K562 (cell line): ENCODE data around the gene ZNF48. TPM values are rescaled to one million over a fixed set of nuclear protein-coding genes. Genes with fewer than 3 reads are reported as not detected.
A peak's percentile ranks its signal among the peaks of the same experiment; 100 is the strongest.

Experiments
- ATAC-seq: fragments of 200-7000 bp; cut with Tn5 transposase; 3 replicates; pipeline ENCODE4 v1.9.1; 2020; ENCODE audit warnings: moderate library complexity
- BruUV-seq: library from RNA; stranded (reverse); fragments of 400-500 nt; replicated peaks from 2 replicates; lab custom pipeline; 2021; lab: Mats Ljungman, UMichigan
- CTCF ChIA-PET: fragments of 300-600 bp; formaldehyde crosslinking; extraction: SDS; loops from one replicate; lab custom pipeline; 2021; ENCODE audit warnings: low intra/inter-chr PET ratio; lab: Yijun Ruan, JAX
- POLR2A ChIA-PET: fragments of 300-600, 350-650 bp; sonication (Branson Sonifier 250); formaldehyde crosslinking; extraction: SDS; loops from one replicate; lab custom pipeline; 2021; ENCODE audit warnings: antibody characterized with exemption, inconsistent platforms; lab: Yijun Ruan, JAX
- DNase-seq, 4 experiments: peaks; one replicate each; pipeline versions ENCODE4 v3.0.0 to v3.0.0-alpha.2; 2011 to 2018; ENCODE audit warnings: low spot score in 3 of 4, mixed read lengths in 3 of 4; ENCODE audit errors: extremely low read depth in 1 of 4
- FAIRE-seq: peaks from 2 replicates; lab custom pipeline; 2011; peaks lifted over from hg19 to GRCh38; lab: Jason Lieb, UNC
- H2AFZ ChIP-seq: 2 replicates; pipeline ENCODE4 v1.6.0; 2011; ENCODE audit warnings: low read depth, low read length, control low read depth, inconsistent platforms
- H3K27ac ChIP-seq: fragments of 200-600 bp; 3 replicates; pipeline ENCODE4 v1.8.0; 2011; ENCODE audit warnings: low read depth, mild to moderate bottlenecking, control low read depth, inconsistent platforms, low read length, moderate library complexity, mixed read lengths; ENCODE audit errors: extremely low read depth
- H3K27me3 ChIP-seq, 2 experiments: fragments of 300-600 bp in 1 of 2; 2 replicates in 1 of 2; 3 replicates in 1 of 2; pipeline versions ENCODE4 v1.6.0 to v1.8.0; 2011; ENCODE audit warnings: inconsistent platforms in 2 of 2, low read length in 2 of 2, mild to moderate bottlenecking in 1 of 2, mixed read lengths in 1 of 2, moderate library complexity in 1 of 2; ENCODE audit not compliant: control insufficient read depth in 2 of 2, insufficient read depth in 2 of 2
- H3K36me3 ChIP-seq: fragments of 300-600 bp; 3 replicates; pipeline ENCODE4 v1.8.0; 2011; ENCODE audit warnings: mild to moderate bottlenecking, low read length, inconsistent platforms; ENCODE audit not compliant: control insufficient read depth, insufficient read depth
- H3K4me1 ChIP-seq, 2 experiments: fragments of 200-600 bp in 1 of 2; replicated peaks in 1 of 2; 2 replicates in 1 of 2; 3 replicates in 1 of 2; pipeline versions ENCODE4 v1.5.1 to v1.8.0; 2011; ENCODE audit warnings: inconsistent platforms in 2 of 2, low read length in 2 of 2, mild to moderate bottlenecking in 1 of 2, mixed read lengths in 1 of 2, moderate library complexity in 1 of 2; ENCODE audit not compliant: control insufficient read depth in 2 of 2, insufficient read depth in 2 of 2
- H3K4me2 ChIP-seq: 2 replicates; pipeline ENCODE4 v1.6.1; 2011; ENCODE audit warnings: low read length, control low read depth, inconsistent platforms, mixed read lengths; ENCODE audit not compliant: insufficient read depth
- H3K4me3 ChIP-seq: fragments of 200-600 bp; sonication (generic), shearing (Covaris generic); 2 replicates; pipeline ENCODE4 v1.5.1; 2016; ENCODE audit warnings: control low read depth, inconsistent platforms
- H3K79me2 ChIP-seq: fragments of 200-600 bp; 3 replicates; pipeline ENCODE4 v1.8.0; 2011; ENCODE audit warnings: low read length, inconsistent platforms; ENCODE audit not compliant: control insufficient read depth, insufficient read depth
- H3K9ac ChIP-seq, 2 experiments: 2 replicates each; pipeline versions ENCODE4 v1.6.0 to v1.6.1; 2011; ENCODE audit warnings: low read depth in 2 of 2, low read length in 2 of 2, control low read depth in 1 of 2, inconsistent platforms in 1 of 2, mild to moderate bottlenecking in 1 of 2, mixed read lengths in 1 of 2; ENCODE audit not compliant: insufficient read depth in 1 of 2
- H3K9me1 ChIP-seq: one replicate; pipeline ENCODE4 v1.6.0; 2011; ENCODE audit warnings: inconsistent platforms, mild to moderate bottlenecking, low read length, moderate library complexity; ENCODE audit not compliant: control insufficient read depth, insufficient read depth
- H3K9me3 ChIP-seq: replicated peaks from 2 replicates; pipeline ENCODE4 v1.5.1; 2011; ENCODE audit warnings: low read depth, low read length, inconsistent platforms; ENCODE audit not compliant: control insufficient read depth, insufficient read depth
- H4K20me1 ChIP-seq: replicated peaks from 2 replicates; pipeline ENCODE4 v1.6.1; 2011; ENCODE audit warnings: low read length, inconsistent platforms, mixed read lengths; ENCODE audit not compliant: control insufficient read depth, insufficient read depth
- ETV1 ChIP-seq: fragments of 450-650 bp; conservative IDR thresholded peaks from 2 replicates; pipeline ENCODE4 v1.6.1; 2016; ENCODE audit warnings: missing genetic modification characterization, control low read depth, low read depth, missing compliant biosample characterization
- FOXJ2 ChIP-seq: fragments of 200-800 bp; sonication (Bioruptor generic); IDR thresholded peaks from 2 replicates; pipeline ENCODE4 v1.6.1; 2016; ENCODE audit warnings: missing genetic modification characterization, missing compliant biosample characterization
- PHTF2 ChIP-seq: fragments of 250-450 bp; sonication (Bioruptor Pico); IDR thresholded peaks from 2 replicates; pipeline ENCODE4 v1.5.0; 2021; ENCODE audit warnings: mild to moderate bottlenecking
- PTBP1 ChIP-seq: fragments of 200-400 bp; formaldehyde crosslinking; IDR thresholded peaks from 2 replicates; pipeline ENCODE4 v1.6.1; 2017; ENCODE audit warnings: low read depth, low read length
- RNF2 ChIP-seq: sonication (generic); IDR thresholded peaks from 2 replicates; pipeline ENCODE4 v1.6.1; 2016
- STAG1 ChIP-seq: sonication (generic); formaldehyde crosslinking; IDR thresholded peaks from 2 replicates; pipeline ENCODE4 v1.5.0; 2020; ENCODE audit warnings: missing genetic modification reagents, borderline replicate concordance
- TAF1 ChIP-seq: IDR thresholded peaks from 2 replicates; pipeline ENCODE4 v1.6.1; 2011; ENCODE audit warnings: mild to moderate bottlenecking, low read length, moderate library complexity; ENCODE audit not compliant: insufficient read depth, control insufficient read depth, severe bottlenecking; ENCODE audit errors: extremely low read depth
- ZKSCAN3 ChIP-seq: fragments of 250-450 bp; sonication (Bioruptor Pico); IDR thresholded peaks from 2 replicates; pipeline ENCODE4 v1.4.0; 2020
- WGBS: fragments of 100-300 bp; shearing (Covaris generic); methylation state at CpG from one replicate; pipeline ENCODE4 v1.1.6; 2016; ENCODE audit warnings: low coverage, mixed read lengths; ENCODE audit not compliant: insufficient coverage; ENCODE audit errors: missing lambda C conversion rate; 5-methylcytosine and 5-hydroxymethylcytosine counted together
- in situ Hi-C: fragments of 300-500 bp; cut with MboI; formaldehyde crosslinking; loops from 4 replicates; pipeline ENCODE4 v1.15.0; 2018; ENCODE audit warnings: inconsistent platforms, mixed read lengths
- intact Hi-C: fragments of 100-400 bp; cut with micrococcal nuclease; formaldehyde crosslinking; loops from 2 replicates; pipeline ENCODE4 v1.14.2; 2022
- polyA plus RNA-seq, 8 experiments: library from polyadenylated mRNA; depleted of rRNA in 4 of 8; stranded (reverse) in 5 of 8; unstranded in 3 of 8; fragments of >200 nt; fragmentation: Nextera tagmentation in 2 of 8; fragmentation: Illumina TruSeq in 1 of 8; extraction: Ambion mirVana in 2 of 8; extraction: Trizol in 1 of 8; gene quantifications; 2 replicates each; pipeline versions ENCODE4 v1.2.1 to v1.2.3, GENCODE V29; 2011 to 2014; ENCODE audit warnings: inconsistent platforms in 1 of 8, missing spikeins in 1 of 8
- total RNA-seq, 7 experiments: library from RNA; depleted of rRNA in 6 of 7; stranded (reverse); fragments of >200 nt in 6 of 7; fragmentation: Illumina TruSeq in 2 of 7; extraction: Trizol in 2 of 7; gene quantifications; 2 replicates each; pipeline versions ENCODE4 v1.2.1 to v1.2.3, GENCODE V29; 2011 to 2021; ENCODE audit warnings: low replicate concordance in 1 of 7
- TF ChIP-seq, protein P1 (sequence below), 3 experiments: fragments of 200-800 bp in 1 of 3; fragments of 250-450 bp in 1 of 3; fragments of 450-650 bp in 1 of 3; sonication (Bioruptor Pico) in 1 of 3; sonication (Bioruptor generic) in 1 of 3; formaldehyde crosslinking in 1 of 3; IDR thresholded peaks; 2 replicates each; pipeline versions ENCODE4 v1.6.1 to v1.8.0; 2016 to 2022; ENCODE audit warnings: mild to moderate bottlenecking in 2 of 3, missing genetic modification characterization in 2 of 3, missing compliant biosample characterization in 1 of 3, moderate library complexity in 1 of 3

ZNF48 gene
- total and polyA plus RNA-seq, 9 of the 15 experiments (the other 6 are each of a cell fraction or from before 2014, with no cell fraction given): 0.38 to 11.6 (median 4.7) TPM

DNA sequence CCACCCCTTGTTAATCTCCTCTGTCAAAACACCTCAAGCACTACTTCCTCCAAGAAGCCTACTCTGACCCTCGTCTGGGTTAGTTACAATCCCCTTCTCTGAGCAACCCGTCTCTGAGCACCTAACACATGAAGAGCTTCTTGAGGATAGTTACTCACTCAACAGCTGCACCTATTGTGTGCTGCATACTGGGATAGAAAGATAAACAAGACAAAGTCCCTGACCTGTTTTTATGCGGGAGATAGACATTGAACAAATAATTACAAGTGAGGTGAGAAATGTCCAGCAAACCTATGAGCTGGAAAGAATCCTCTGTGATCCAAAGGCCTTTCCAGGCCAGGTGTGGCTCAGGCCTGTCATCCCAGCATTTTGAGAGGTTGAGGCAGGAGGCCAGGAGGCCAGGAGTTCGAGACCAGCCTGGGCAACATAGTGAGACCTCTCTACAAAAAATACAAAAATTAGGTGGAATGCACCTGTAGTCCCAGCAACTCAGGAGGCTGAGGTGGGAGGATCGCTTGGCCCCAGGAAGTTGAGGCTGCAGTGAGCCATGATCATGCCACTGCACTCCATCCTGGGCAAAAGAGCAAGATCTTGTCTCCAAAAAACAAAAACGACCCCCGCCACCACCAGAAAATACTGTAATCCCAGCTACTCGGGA lies 6.7 kb downstream of the ZNF48 start:
- no peak for ATAC-seq
- FAIRE-seq: no peak
- Histone ChIP-seq H3K9me1 (no peaks in the 10 kb centered on the region), H3K27me3 (no peaks in the 10 kb centered on the region), H3K27ac (no peak overlapping the region), H3K9me3 (no peaks in the 10 kb centered on the region), H4K20me1 (no peaks in the 10 kb centered on the region), H3K79me2 (no peaks in the 10 kb centered on the region), H3K4me3 (no peak overlapping the region), H3K36me3 (peaks cover 20% of the 10 kb centered on the region; the same call in 2 of the 3 replicates), H3K9ac (peak overlapping the region; percentile 1 to 18; a peak in 2 of 4 replicates), H3K4me1 (peaks cover 21 to 44% of the 10 kb centered on the region in 2 experiments; a peak in 4 of 5 replicates), H2AFZ (peak overlapping the region; percentile 16; the same call in 1 of the 2 replicates), H3K4me2 (no peak overlapping the region)
- in situ Hi-C loops: loop anchor here (10.0 kb wide), 1 partner anchor 207 kb away; the partner anchor contains the start of genes BOLA2B, SLX1A and SULT1A3
- DNase-seq: peak in 1 of 4 experiments; percentile 30
- CTCF ChIA-PET: no interaction called here
- intact Hi-C loops: no loop called here
- WGBS: 54% methylated on average over 8 of the region's 8 CpGs
- POLR2A ChIA-PET: interaction anchor here (0.7 to 0.9 kb wide), 3 partner anchors 14 to 47 kb away, joined by 3 to 4 read pairs (median 3); partner anchors contain the start of gene CD2BP2
- TF ChIP-seq ETV1 (tag): no peak
- TF ChIP-seq FOXJ2 (tag): no peak
- no peak for TF ChIP-seq PTBP1
- no peak for TF ChIP-seq TAF1
- TF ChIP-seq PHTF2 (CRISPR knock-in tag): no peak
- TF ChIP-seq ZKSCAN3 (CRISPR knock-in tag): no peak
- TF ChIP-seq STAG1: no peak
- TF ChIP-seq, protein P1, sequence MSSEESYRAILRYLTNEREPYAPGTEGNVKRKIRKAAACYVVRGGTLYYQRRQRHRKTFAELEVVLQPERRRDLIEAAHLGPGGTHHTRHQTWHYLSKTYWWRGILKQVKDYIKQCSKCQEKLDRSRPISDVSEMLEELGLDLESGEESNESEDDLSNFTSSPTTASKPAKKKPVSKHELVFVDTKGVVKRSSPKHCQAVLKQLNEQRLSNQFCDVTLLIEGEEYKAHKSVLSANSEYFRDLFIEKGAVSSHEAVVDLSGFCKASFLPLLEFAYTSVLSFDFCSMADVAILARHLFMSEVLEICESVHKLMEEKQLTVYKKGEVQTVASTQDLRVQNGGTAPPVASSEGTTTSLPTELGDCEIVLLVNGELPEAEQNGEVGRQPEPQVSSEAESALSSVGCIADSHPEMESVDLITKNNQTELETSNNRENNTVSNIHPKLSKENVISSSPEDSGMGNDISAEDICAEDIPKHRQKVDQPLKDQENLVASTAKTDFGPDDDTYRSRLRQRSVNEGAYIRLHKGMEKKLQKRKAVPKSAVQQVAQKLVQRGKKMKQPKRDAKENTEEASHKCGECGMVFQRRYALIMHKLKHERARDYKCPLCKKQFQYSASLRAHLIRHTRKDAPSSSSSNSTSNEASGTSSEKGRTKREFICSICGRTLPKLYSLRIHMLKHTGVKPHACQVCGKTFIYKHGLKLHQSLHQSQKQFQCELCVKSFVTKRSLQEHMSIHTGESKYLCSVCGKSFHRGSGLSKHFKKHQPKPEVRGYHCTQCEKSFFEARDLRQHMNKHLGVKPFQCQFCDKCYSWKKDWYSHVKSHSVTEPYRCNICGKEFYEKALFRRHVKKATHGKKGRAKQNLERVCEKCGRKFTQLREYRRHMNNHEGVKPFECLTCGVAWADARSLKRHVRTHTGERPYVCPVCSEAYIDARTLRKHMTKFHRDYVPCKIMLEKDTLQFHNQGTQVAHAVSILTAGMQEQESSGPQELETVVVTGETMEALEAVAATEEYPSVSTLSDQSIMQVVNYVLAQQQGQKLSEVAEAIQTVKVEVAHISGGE (CRISPR knock-in tag; IDR thresholded peaks at IDR 0.05): no peak
- no peak for TF ChIP-seq RNF2
- no TSS peak for BruUV-seq
